CD4-positive, alpha-beta T cell (primary cell): ENCODE measurements around the gene PARD3B. TPM values are rescaled to one million over a fixed set of nuclear protein-coding genes. Genes with fewer than 3 reads are reported as not detected.

ENCODE experiments used
- ATAC-seq: fragments of 200-7000 bp; cut with Tn5 transposase; one replicate; pipeline ENCODE4 v1.10.0; 2022; ENCODE audit warnings: mild to moderate bottlenecking; ENCODE audit not compliant: poor library complexity
- CTCF ChIA-PET: fragments of 350-600 bp; sonication (Branson Sonifier 250); formaldehyde crosslinking; loops from one replicate; lab custom pipeline; 2021; ENCODE audit warnings: antibody characterized with exemption, inconsistent platforms; lab: Charles Lee
- POLR2A ChIA-PET: fragments of 350-600 bp; sonication (Branson Sonifier 250); formaldehyde crosslinking; loops from one replicate; lab custom pipeline; 2021; ENCODE audit warnings: antibody characterized with exemption, inconsistent platforms; lab: Charles Lee
- DNase-seq, 14 experiments: peaks; one replicate each; pipeline ENCODE4 v3.0.0-alpha.2; 2013 to 2020; ENCODE audit warnings: mixed read lengths in 2 of 14
- H3K27ac ChIP-seq, 2 donors: one replicate each; pipeline versions ENCODE4 v1.5.1 to v1.7.0; 2013; ENCODE audit warnings: low read length in 2 of 2, low read depth in 1 of 2, mild to moderate bottlenecking in 1 of 2
- H3K27me3 ChIP-seq, 2 experiments: 1 replicate in 1 of 2; 2 replicates in 1 of 2; pipeline versions ENCODE4 v1.6.1 to v1.7.0; 2013; ENCODE audit warnings: low read length in 2 of 2, control low read depth in 1 of 2, mild to moderate bottlenecking in 1 of 2, moderate library complexity in 1 of 2; ENCODE audit not compliant: insufficient read depth in 2 of 2, control insufficient read depth in 1 of 2
- H3K36me3 ChIP-seq: one replicate; pipeline ENCODE4 v1.6.1; 2013; ENCODE audit warnings: low read length, control low read depth; ENCODE audit not compliant: insufficient read depth
- H3K4me1 ChIP-seq: one replicate; pipeline ENCODE4 v1.6.1; 2013; ENCODE audit warnings: low read length, control low read depth; ENCODE audit not compliant: insufficient read depth
- H3K4me3 ChIP-seq: one replicate; pipeline ENCODE4 v1.5.1; 2013; ENCODE audit warnings: mild to moderate bottlenecking, low read length, moderate library complexity
- H3K9me3 ChIP-seq, 2 experiments: 1 replicate in 1 of 2; 2 replicates in 1 of 2; pipeline versions ENCODE4 v1.6.1 to v1.7.0; 2013; ENCODE audit warnings: low read length in 2 of 2, mild to moderate bottlenecking in 2 of 2, control low read depth in 1 of 2, moderate library complexity in 1 of 2; ENCODE audit not compliant: control insufficient read depth in 1 of 2, insufficient read depth in 1 of 2
- H3K27ac Mint-ChIP-seq: one replicate; pipeline ENCODE4 v1.8.0; 2020; ENCODE audit warnings: mixed read lengths
- H3K27me3 Mint-ChIP-seq: one replicate; pipeline ENCODE4 v1.8.0; 2021; ENCODE audit warnings: mixed read lengths
- H3K36me3 Mint-ChIP-seq: one replicate; pipeline ENCODE4 v1.8.0; 2021; ENCODE audit warnings: low read depth, mixed read lengths
- H3K4me1 Mint-ChIP-seq: one replicate; pipeline ENCODE4 v1.8.0; 2021; ENCODE audit warnings: low read depth, mixed read lengths
- H3K4me3 Mint-ChIP-seq: one replicate; pipeline ENCODE4 v1.8.0; 2020; ENCODE audit warnings: mild to moderate bottlenecking, mixed read lengths
- H3K9me3 Mint-ChIP-seq: one replicate; pipeline ENCODE4 v1.8.0; 2020; ENCODE audit warnings: mixed read lengths
- intact Hi-C, 2 experiments: fragments of 100-400 bp; cut with DNase I in 1 of 2; cut with micrococcal nuclease in 1 of 2; formaldehyde crosslinking; loops; one replicate each; pipeline versions ENCODE4 v1.15.1 to v1.9.0; 2023 to 2025; cut with DNase I, micrococcal nuclease
- total RNA-seq, 174 experiments: library from RNA in 2 of 174; stranded (reverse) in 2 of 174; gene quantifications; one replicate each; pipeline ENCODE4 v1.2.3 and lab custom pipeline; 2021 to 2026
- TF ChIP-seq, protein P1 (sequence below): fragments of 200-600 bp; IDR thresholded peaks from one replicate; pipeline ENCODE4 v1.8.0; 2022; ENCODE audit warnings: antibody characterized with exemption, mild to moderate bottlenecking

Gene PARD3B
- total RNA-seq, 2 experiments from 2014 or later = 0.87 to 1.9 TPM

DNA sequence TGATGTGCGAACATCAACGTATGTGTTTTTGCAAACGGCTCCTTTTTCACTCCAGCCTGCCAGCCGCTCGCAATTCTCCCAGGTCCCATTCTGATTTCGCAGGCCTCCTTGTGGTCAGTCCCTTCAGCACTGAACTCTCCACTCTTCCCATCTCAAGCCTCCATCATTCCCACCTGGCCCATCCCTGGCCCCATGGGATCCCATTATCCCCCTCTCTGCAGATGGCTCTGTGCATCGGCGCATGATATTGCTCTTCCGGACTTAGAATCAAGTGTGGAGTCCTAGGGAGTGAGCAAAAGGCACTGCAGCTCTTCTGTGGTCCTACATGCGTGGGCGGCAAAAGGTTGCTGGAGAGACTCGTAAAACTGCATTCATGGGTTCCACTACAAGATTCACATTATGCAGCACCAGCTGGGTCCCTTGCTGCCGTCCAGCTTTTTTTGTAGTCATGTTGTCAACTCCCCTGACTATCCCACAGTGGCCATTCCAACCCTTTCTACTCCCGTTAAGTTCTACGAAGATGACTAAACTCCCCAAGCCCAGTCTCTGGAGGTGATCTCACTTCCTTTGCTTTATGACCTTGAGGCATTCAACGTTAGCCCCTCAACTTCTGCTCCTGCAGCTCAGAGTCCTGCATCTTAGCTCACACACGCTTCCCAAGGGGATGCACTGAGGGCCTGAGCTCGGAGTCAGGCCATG lies 1011.7 kb downstream of the PARD3B start:
- Histone ChIP-seq H3K36me3 (no peaks in the 10 kb centered on the region), H3K27ac (no peak overlapping the region), H3K4me3 (no peak overlapping the region), H3K4me1 (no peaks in the 10 kb centered on the region), H3K27me3 (no peaks in the 10 kb centered on the region), H3K9me3 (no peaks in the 10 kb centered on the region)
- DNase-seq (no peak), ATAC-seq (no peak)
- no peaks in the 10 kb centered on the region for H3K9me3 Mint-ChIP-seq
- TF ChIP-seq, protein P1, sequence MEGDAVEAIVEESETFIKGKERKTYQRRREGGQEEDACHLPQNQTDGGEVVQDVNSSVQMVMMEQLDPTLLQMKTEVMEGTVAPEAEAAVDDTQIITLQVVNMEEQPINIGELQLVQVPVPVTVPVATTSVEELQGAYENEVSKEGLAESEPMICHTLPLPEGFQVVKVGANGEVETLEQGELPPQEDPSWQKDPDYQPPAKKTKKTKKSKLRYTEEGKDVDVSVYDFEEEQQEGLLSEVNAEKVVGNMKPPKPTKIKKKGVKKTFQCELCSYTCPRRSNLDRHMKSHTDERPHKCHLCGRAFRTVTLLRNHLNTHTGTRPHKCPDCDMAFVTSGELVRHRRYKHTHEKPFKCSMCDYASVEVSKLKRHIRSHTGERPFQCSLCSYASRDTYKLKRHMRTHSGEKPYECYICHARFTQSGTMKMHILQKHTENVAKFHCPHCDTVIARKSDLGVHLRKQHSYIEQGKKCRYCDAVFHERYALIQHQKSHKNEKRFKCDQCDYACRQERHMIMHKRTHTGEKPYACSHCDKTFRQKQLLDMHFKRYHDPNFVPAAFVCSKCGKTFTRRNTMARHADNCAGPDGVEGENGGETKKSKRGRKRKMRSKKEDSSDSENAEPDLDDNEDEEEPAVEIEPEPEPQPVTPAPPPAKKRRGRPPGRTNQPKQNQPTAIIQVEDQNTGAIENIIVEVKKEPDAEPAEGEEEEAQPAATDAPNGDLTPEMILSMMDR = no peak
- intact Hi-C loops = no loop called here
- ChIA-PET POLR2A (no interaction called here), CTCF (no interaction called here)
- H3K27ac Mint-ChIP-seq = no peak overlapping the region
- no peak overlapping the region for H3K4me3 Mint-ChIP-seq
- no peaks in the 10 kb centered on the region for H3K27me3 Mint-ChIP-seq
- no peaks in the 10 kb centered on the region for H3K36me3 Mint-ChIP-seq
- H3K4me1 Mint-ChIP-seq = no peaks in the 10 kb centered on the region

GRCh38 chr2:205557873-205558272 lies 1012.6 kb downstream of the PARD3B start:
- CTCF ChIA-PET = no interaction called here

DNA sequence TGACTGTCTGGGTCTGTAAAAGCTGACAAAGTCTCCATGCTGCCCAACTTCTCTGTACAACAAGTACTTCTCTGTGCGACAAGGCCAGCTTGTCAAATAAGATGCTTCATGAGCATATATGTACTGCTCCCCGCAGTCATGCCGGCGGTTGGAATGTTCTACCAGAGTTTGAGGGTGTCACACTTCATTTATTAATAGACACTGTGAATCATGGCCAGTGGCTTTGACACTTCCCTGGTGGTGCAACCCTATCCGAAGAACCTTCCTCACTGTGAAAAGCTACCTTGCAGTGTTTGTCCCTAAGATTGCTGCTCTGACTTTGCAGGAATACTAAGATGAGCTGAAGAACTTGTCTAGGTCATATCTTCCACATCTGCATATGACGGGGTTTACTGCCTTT lies 1016.2 kb downstream of the PARD3B start:
- Mint-ChIP-seq H3K4me3 (no peak overlapping the region), H3K36me3 (no peaks in the 10 kb centered on the region), H3K27me3 (no peaks in the 10 kb centered on the region), H3K9me3 (no peaks in the 10 kb centered on the region), H3K4me1 (no peaks in the 10 kb centered on the region), H3K27ac (no peak overlapping the region)
- Histone ChIP-seq H3K4me3 (no peak overlapping the region), H3K36me3 (no peaks in the 10 kb centered on the region), H3K9me3 (no peaks in the 10 kb centered on the region), H3K4me1 (no peaks in the 10 kb centered on the region), H3K27me3 (no peaks in the 10 kb centered on the region), H3K27ac (no peak overlapping the region)
- ATAC-seq (no peak), DNase-seq (no peak)
- intact Hi-C loops = no loop called here
- ChIA-PET CTCF (no interaction called here), POLR2A (no interaction called here)
- TF ChIP-seq, protein P1 = no peak

More at GRCh38 chr2:205557873-205558272, 1012.6 kb downstream of the PARD3B start:
- TF ChIP-seq, protein P1 = no peak
- H3K4me1 Mint-ChIP-seq = no peaks in the 10 kb centered on the region
- Histone ChIP-seq H3K27ac (no peak overlapping the region), H3K27me3 (no peaks in the 10 kb centered on the region), H3K9me3 (no peaks in the 10 kb centered on the region), H3K4me3 (no peak overlapping the region), H3K36me3 (no peaks in the 10 kb centered on the region), H3K4me1 (no peaks in the 10 kb centered on the region)
- H3K4me3 Mint-ChIP-seq = no peak overlapping the region
- DNase-seq (no peak), ATAC-seq (no peak)
- POLR2A ChIA-PET = no interaction called here
- H3K27ac Mint-ChIP-seq = no peak overlapping the region
- no peaks in the 10 kb centered on the region for H3K9me3 Mint-ChIP-seq
- intact Hi-C loops = no loop called here
- H3K36me3 Mint-ChIP-seq = no peaks in the 10 kb centered on the region
- no peaks in the 10 kb centered on the region for H3K27me3 Mint-ChIP-seq
